Measurements from ENCODE around the gene ASB6. TPM values are rescaled to one million over a fixed set of nuclear protein-coding genes. Genes with fewer than 3 reads are reported as not detected.

The ASB6 gene
- total and polyA plus RNA-seq, 2 of the 13 experiments (the other 11 are each of a cell fraction or from before 2014, with no cell fraction given) = 8.2 to 8.4 TPM

- TF ChIP-seq RORA (CRISPR knock-in tag; IDR thresholded peaks at IDR 0.05) (no peak), TGIF2 (CRISPR knock-in tag; IDR thresholded peaks at IDR 0.05) (no peak), POLR2G (IDR thresholded peaks at IDR 0.05; ENCODE audit: low read depth, low read length) (no peak), ZNF749 (CRISPR knock-in tag; IDR thresholded peaks at IDR 0.05; ENCODE audit: borderline replicate concordance) (no peak), HNRNPK (IDR thresholded peaks at IDR 0.05; ENCODE audit: low read depth, low read length, poor library complexity, severe bottlenecking) (no peak), ZNF24 (IDR thresholded peaks at IDR 0.05) (no peak), AGO1 (IDR thresholded peaks at IDR 0.05; ENCODE audit: low read depth, low read length, poor library complexity, severe bottlenecking) (no peak), ZBTB39 (CRISPR knock-in tag; IDR thresholded peaks at IDR 0.05) (no peak), ZNF33B (CRISPR knock-in tag; IDR thresholded peaks at IDR 0.05) (no peak), RBM22 (optimal IDR thresholded peaks at IDR 0.05; ENCODE audit: low read length) (no peak), AHR (CRISPR knock-in tag; IDR thresholded peaks at IDR 0.05) (no peak), HOXA3 (CRISPR knock-in tag; IDR thresholded peaks at IDR 0.05) (no peak), WIZ (CRISPR knock-in tag; IDR thresholded peaks at IDR 0.05) (no peak), LRRFIP1 (CRISPR knock-in tag; conservative IDR thresholded peaks at IDR 0.05) (no peak), PAXIP1 (CRISPR knock-in tag; conservative IDR thresholded peaks at IDR 0.05) (no peak)
- intact Hi-C loops (cut with micrococcal nuclease; ENCODE audit: unreplicated experiment) (no loop called here), in situ Hi-C loops (cut with HindIII; ENCODE audit: extremely low pct_ligation_motif_present, low pct_unique_long_range_greater_than_20kb) (no loop called here)
- H3K27ac ChIP-seq (ENCODE audit: extremely low read length, insufficient read depth, low read length) = no peak overlapping the region
- POLR2A ChIA-PET = no interaction called here
- no peak overlapping the region for H2AFZ ChIP-seq (ENCODE audit: low read length)
- CTCF ChIA-PET (ENCODE audit: low intra/inter-chr PET ratio, low total read pairs) = no interaction called here
- no peak overlapping the region for H3K4me2 ChIP-seq (ENCODE audit: low read depth, low read length)
- WGBS (ENCODE audit: low lambda C conversion rate) = 96% methylated on average over 13 of the region's 13 CpGs
- BruUV-seq (replicated peaks) = no TSS peak
- no peak overlapping the region for H3K4me3 ChIP-seq (replicated peaks in 1 of 3; ENCODE audit: insufficient read depth in 1 of 3, low read depth in 2 of 3, low read length in 3 of 3)
- peaks cover 41 to 78% of the 10 kb centered on the region in 2 experiments for H3K36me3 ChIP-seq (replicated peaks in 1 of 2; ENCODE audit: control insufficient read depth in 1 of 2, insufficient read depth in 2 of 2, low read length in 2 of 2)
- DNase-seq (ENCODE audit: low spot score) (no peak), FAIRE-seq (no peak), ATAC-seq (no peak)
- H3K9ac ChIP-seq (ENCODE audit: insufficient read depth, low read depth, low read length) = no peak overlapping the region
- H3K79me2 ChIP-seq (ENCODE audit: insufficient read depth, low read length) = peaks cover 57% of the 10 kb centered on the region
- peaks cover 35% of the 10 kb centered on the region for H3K4me1 ChIP-seq (ENCODE audit: insufficient read depth, low read length)
- peaks cover 50% of the 10 kb centered on the region for H4K20me1 ChIP-seq (ENCODE audit: insufficient read depth, low read length)
- H3K27me3 ChIP-seq (ENCODE audit: control insufficient read depth in 1 of 2, insufficient read depth in 2 of 2, low read length in 2 of 2) = no peaks in the 10 kb centered on the region
- H3K9me3 ChIP-seq (ENCODE audit: low read length) = no peaks in the 10 kb centered on the region
These were observed 9.5 kb downstream of the ASB6 start for GRCh38 chr9:129632460-129632859.
